HepG2 (cell line): Measurements from ENCODE around the gene ADIPOR2. TPM values are rescaled to one million over a fixed set of nuclear protein-coding genes. Genes with fewer than 3 reads are reported as not detected.

Experiments used
- BRF2 ChIP-seq: sonication (generic); formaldehyde crosslinking; IDR thresholded peaks from 2 replicates; pipeline ENCODE4 v1.8.1; 2022; ENCODE audit warnings: mild to moderate bottlenecking, missing genetic modification reagents
- CSRNP1 ChIP-seq: sonication (generic); formaldehyde crosslinking; IDR thresholded peaks from 2 replicates; pipeline ENCODE4 v1.8.1; 2023; ENCODE audit warnings: mild to moderate bottlenecking, missing genetic modification reagents
- FOSL1 ChIP-seq: sonication (generic); formaldehyde crosslinking; IDR thresholded peaks from 2 replicates; pipeline ENCODE4 v1.9.0; 2021; ENCODE audit warnings: missing genetic modification reagents, borderline replicate concordance
- HNRNPK ChIP-seq: fragments of 200-400 bp; formaldehyde crosslinking; IDR thresholded peaks from 2 replicates; pipeline ENCODE4 v1.6.1; 2018; ENCODE audit warnings: low read length, low read depth, moderate library complexity, mild to moderate bottlenecking; ENCODE audit not compliant: poor library complexity, severe bottlenecking
- MXI1 ChIP-seq: IDR thresholded peaks from 3 replicates; pipeline ENCODE4 v1.6.1; 2012; ENCODE audit warnings: low read depth, low read length, inconsistent platforms, borderline replicate concordance
- NCOA5 ChIP-seq: sonication (generic); formaldehyde crosslinking; IDR thresholded peaks from 2 replicates; pipeline ENCODE4 v1.4.0; 2020; ENCODE audit warnings: missing genetic modification reagents
- PRDM4 ChIP-seq: sonication (generic); formaldehyde crosslinking; IDR thresholded peaks from 2 replicates; pipeline ENCODE4 v1.9.0; 2021; ENCODE audit warnings: missing genetic modification reagents, borderline replicate concordance
- TBX3 ChIP-seq: fragments of 450-650 bp; IDR thresholded peaks from 2 replicates; pipeline ENCODE4 v1.6.1; 2017; ENCODE audit warnings: antibody characterized with exemption, mild to moderate bottlenecking, inconsistent platforms, borderline replicate concordance
- TFE3 ChIP-seq: IDR thresholded peaks from 2 replicates; pipeline ENCODE4 v1.6.1; 2016
- THAP7 ChIP-seq: sonication (generic); formaldehyde crosslinking; IDR thresholded peaks from 2 replicates; pipeline ENCODE4 v1.8.1; 2023; ENCODE audit warnings: mild to moderate bottlenecking, missing genetic modification reagents
- ZBTB49 ChIP-seq: sonication (generic); formaldehyde crosslinking; IDR thresholded peaks from 2 replicates; pipeline ENCODE4 v1.4.0; 2020; ENCODE audit warnings: missing genetic modification reagents, borderline replicate concordance
- ZFP37 ChIP-seq: sonication (generic); formaldehyde crosslinking; IDR thresholded peaks from 2 replicates; pipeline ENCODE4 v1.4.0; 2020; ENCODE audit warnings: missing genetic modification reagents, borderline replicate concordance
- ZNF225 ChIP-seq: sonication (generic); formaldehyde crosslinking; IDR thresholded peaks from 2 replicates; pipeline ENCODE4 v1.4.0; 2020; ENCODE audit warnings: mild to moderate bottlenecking, missing genetic modification reagents
- ZNF251 ChIP-seq: sonication (generic); formaldehyde crosslinking; IDR thresholded peaks from 2 replicates; pipeline ENCODE4 v1.9.0; 2021; ENCODE audit warnings: mild to moderate bottlenecking, missing genetic modification reagents
- ZNF556 ChIP-seq: sonication (generic); formaldehyde crosslinking; IDR thresholded peaks from 2 replicates; pipeline ENCODE4 v1.4.0; 2020; ENCODE audit warnings: mild to moderate bottlenecking, missing genetic modification reagents, borderline replicate concordance
- ZNF790 ChIP-seq: sonication (generic); formaldehyde crosslinking; IDR thresholded peaks from 2 replicates; pipeline ENCODE4 v1.8.0; 2022; ENCODE audit warnings: missing genetic modification reagents, mild to moderate bottlenecking, borderline replicate concordance
- polyA plus RNA-seq, 8 experiments: library from polyadenylated mRNA; depleted of rRNA in 3 of 8; stranded (reverse) in 7 of 8; unstranded in 1 of 8; fragments of >200 nt; fragmentation: Illumina TruSeq in 4 of 8; extraction: Trizol in 4 of 8; gene quantifications; 2 replicates each; pipeline versions ENCODE4 v1.2.1 to v1.2.3, GENCODE V29; 2011 to 2016; ENCODE audit warnings: low read depth in 4 of 8, missing spikeins in 1 of 8, mixed read lengths in 1 of 8; ENCODE audit not compliant: insufficient read depth in 1 of 8
- total RNA-seq, 5 experiments: library from RNA; depleted of rRNA; stranded (reverse); fragments of >200 nt; fragmentation: Illumina TruSeq; extraction: Trizol; gene quantifications; 2 replicates each; pipeline ENCODE4 v1.2.3, GENCODE V29; 2016; ENCODE audit warnings: low read depth in 1 of 5

The ADIPOR2 gene
- total and polyA plus RNA-seq, 2 of the 13 experiments (the other 11 are each of a cell fraction or from before 2014, with no cell fraction given): 35.2 to 52.2 TPM

- TF ChIP-seq TFE3 (CRISPR knock-in tag) (peak; percentile 68; the same call in 1 of the 2 replicates), CSRNP1 (CRISPR knock-in tag) (no peak), TBX3 (no peak), ZBTB49 (CRISPR knock-in tag) (no peak), ZFP37 (CRISPR knock-in tag) (no peak), BRF2 (CRISPR knock-in tag) (no peak), ZNF556 (CRISPR knock-in tag) (peak; percentile 28; the same call in 1 of the 2 replicates), HNRNPK (peak; percentile 99), THAP7 (CRISPR knock-in tag) (no peak), ZNF225 (CRISPR knock-in tag) (no peak), FOSL1 (CRISPR knock-in tag) (no peak), ZNF790 (peak; percentile 75; the same call in 1 of the 2 replicates), ZNF251 (no peak), PRDM4 (no peak), MXI1 (peak; percentile 90), NCOA5 (no peak)
Measured at GRCh38 chr12:1661553-1662335, 29.1 kb upstream of the ADIPOR2 start (continued).
